ENCODE results near the gene PTPN4.

Gene PTPN4

GRCh38 chr2:119814216-119814615, 54.5 kb downstream of the PTPN4 start:
- no peak overlapping the region for H3K27ac Mint-ChIP-seq
- peaks cover 9% of the 10 kb centered on the region for H3K4me1 Mint-ChIP-seq
- peaks cover 11% of the 10 kb centered on the region for H3K9me3 Mint-ChIP-seq
- no peaks in the 10 kb centered on the region for H3K27me3 Mint-ChIP-seq (ENCODE audit: low read depth)
- TF ChIP-seq, protein P1, sequence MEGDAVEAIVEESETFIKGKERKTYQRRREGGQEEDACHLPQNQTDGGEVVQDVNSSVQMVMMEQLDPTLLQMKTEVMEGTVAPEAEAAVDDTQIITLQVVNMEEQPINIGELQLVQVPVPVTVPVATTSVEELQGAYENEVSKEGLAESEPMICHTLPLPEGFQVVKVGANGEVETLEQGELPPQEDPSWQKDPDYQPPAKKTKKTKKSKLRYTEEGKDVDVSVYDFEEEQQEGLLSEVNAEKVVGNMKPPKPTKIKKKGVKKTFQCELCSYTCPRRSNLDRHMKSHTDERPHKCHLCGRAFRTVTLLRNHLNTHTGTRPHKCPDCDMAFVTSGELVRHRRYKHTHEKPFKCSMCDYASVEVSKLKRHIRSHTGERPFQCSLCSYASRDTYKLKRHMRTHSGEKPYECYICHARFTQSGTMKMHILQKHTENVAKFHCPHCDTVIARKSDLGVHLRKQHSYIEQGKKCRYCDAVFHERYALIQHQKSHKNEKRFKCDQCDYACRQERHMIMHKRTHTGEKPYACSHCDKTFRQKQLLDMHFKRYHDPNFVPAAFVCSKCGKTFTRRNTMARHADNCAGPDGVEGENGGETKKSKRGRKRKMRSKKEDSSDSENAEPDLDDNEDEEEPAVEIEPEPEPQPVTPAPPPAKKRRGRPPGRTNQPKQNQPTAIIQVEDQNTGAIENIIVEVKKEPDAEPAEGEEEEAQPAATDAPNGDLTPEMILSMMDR (IDR thresholded peaks at IDR 0.05; ENCODE audit: unreplicated experiment in 3 of 3) = no peak
- H3K4me3 Mint-ChIP-seq = no peak overlapping the region
- peaks cover 40% of the 10 kb centered on the region for H3K36me3 Mint-ChIP-seq (ENCODE audit: low read depth)

- TF ChIP-seq, protein P1 (IDR thresholded peaks at IDR 0.05; ENCODE audit: unreplicated experiment in 3 of 3) = no peak
- no peaks in the 10 kb centered on the region for H3K27me3 Mint-ChIP-seq (ENCODE audit: low read depth)
- H3K4me1 Mint-ChIP-seq = peaks cover 4% of the 10 kb centered on the region
- peaks cover 47% of the 10 kb centered on the region for H3K36me3 Mint-ChIP-seq (ENCODE audit: low read depth)
- H3K27ac Mint-ChIP-seq = no peak overlapping the region
- no peak overlapping the region for H3K4me3 Mint-ChIP-seq
- H3K9me3 Mint-ChIP-seq = peaks cover 11% of the 10 kb centered on the region
Observed at GRCh38 chr2:119818792-119819191, 59.1 kb downstream of the PTPN4 start.

DNA sequence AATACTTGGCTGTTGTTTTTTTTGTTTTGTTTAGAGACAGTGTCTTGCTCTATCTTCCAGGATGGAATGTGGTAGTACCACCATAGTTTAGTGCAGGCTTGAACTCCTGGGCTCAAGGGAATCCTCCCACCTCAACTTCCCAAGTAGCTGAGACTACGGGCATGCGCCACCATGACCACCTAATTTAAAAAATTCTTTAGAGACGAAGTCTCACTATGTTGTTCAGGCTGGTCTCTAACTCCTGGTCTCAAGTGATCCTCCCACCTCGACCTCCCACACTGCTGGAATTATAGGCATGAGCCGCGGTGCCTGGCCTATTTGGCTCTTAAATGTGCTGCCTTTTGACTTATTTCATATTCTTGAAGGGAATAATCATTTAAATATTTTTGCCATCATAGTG, 60.1 kb downstream of the PTPN4 start:
- H3K4me3 Mint-ChIP-seq = no peak overlapping the region
- TF ChIP-seq, protein P1 (IDR thresholded peaks at IDR 0.05; ENCODE audit: unreplicated experiment in 3 of 3) = no peak
- H3K27ac Mint-ChIP-seq = no peak overlapping the region
- peaks cover 47% of the 10 kb centered on the region for H3K36me3 Mint-ChIP-seq (ENCODE audit: low read depth)
- H3K9me3 Mint-ChIP-seq = peaks cover 11% of the 10 kb centered on the region
- no peaks in the 10 kb centered on the region for H3K27me3 Mint-ChIP-seq (ENCODE audit: low read depth)
- H3K4me1 Mint-ChIP-seq = peaks cover 7% of the 10 kb centered on the region

- Mint-ChIP-seq H3K27ac (no peak overlapping the region), H3K4me3 (no peak overlapping the region), H3K4me1 (peaks cover 7% of the 10 kb centered on the region), H3K36me3 (ENCODE audit: low read depth) (peaks cover 47% of the 10 kb centered on the region), H3K9me3 (peaks cover 11% of the 10 kb centered on the region), H3K27me3 (ENCODE audit: low read depth) (no peaks in the 10 kb centered on the region)
- TF ChIP-seq, protein P1 (IDR thresholded peaks at IDR 0.05; ENCODE audit: unreplicated experiment in 3 of 3) = no peak
Observed at GRCh38 chr2:119820275-119820674, 60.6 kb downstream of the PTPN4 start.

- no peak overlapping the region for H3K27ac Mint-ChIP-seq
- H3K4me3 Mint-ChIP-seq = no peak overlapping the region
- H3K27me3 Mint-ChIP-seq (ENCODE audit: low read depth) = no peaks in the 10 kb centered on the region
- peaks cover 43% of the 10 kb centered on the region for H3K36me3 Mint-ChIP-seq (ENCODE audit: low read depth)
- H3K4me1 Mint-ChIP-seq = peaks cover 7% of the 10 kb centered on the region
- H3K9me3 Mint-ChIP-seq = peaks cover 9% of the 10 kb centered on the region
- TF ChIP-seq, protein P1 (IDR thresholded peaks at IDR 0.05; ENCODE audit: unreplicated experiment in 3 of 3) = no peak
Observed at GRCh38 chr2:119821266-119821665, 61.5 kb downstream of the PTPN4 start.

GRCh38 chr2:119823734-119824334, 64.1 kb downstream of the PTPN4 start:
- TF ChIP-seq, protein P1 (IDR thresholded peaks at IDR 0.05; ENCODE audit: unreplicated experiment in 3 of 3) = peak; percentile 65 to 66 (median 66)
- Mint-ChIP-seq H3K36me3 (ENCODE audit: low read depth) (peaks cover 19% of the 10 kb centered on the region), H3K4me1 (peaks cover 7% of the 10 kb centered on the region), H3K4me3 (no peak overlapping the region), H3K27me3 (ENCODE audit: low read depth) (no peaks in the 10 kb centered on the region), H3K9me3 (no peaks in the 10 kb centered on the region), H3K27ac (peak overlapping the region in 2 of 3 experiments; percentile 0 to 53)
